Endothelial cell of umbilical vein (primary cell): ENCODE measurements around the gene SEH1L. TPM values are rescaled to one million over a fixed set of nuclear protein-coding genes. Genes with fewer than 3 reads are reported as not detected.

ENCODE experiments used
- BruUV-seq: library from RNA; stranded (reverse); fragments of 400-500 nt; replicated peaks from 2 replicates; lab custom pipeline; 2021; lab: Mats Ljungman, UMichigan
- CTCF ChIA-PET: fragments of 300-600, 350-600 bp; sonication (Branson Sonifier 250); formaldehyde crosslinking; loops from one replicate; lab custom pipeline; 2021; ENCODE audit warnings: antibody characterized with exemption, inconsistent platforms; lab: Charles Lee
- POLR2A ChIA-PET: fragments of 300-600, 350-600 bp; sonication (Branson Sonifier 250); formaldehyde crosslinking; loops from one replicate; lab custom pipeline; 2021; ENCODE audit warnings: antibody characterized with exemption, inconsistent platforms; lab: Charles Lee
- DNase-seq: peaks from one replicate; pipeline ENCODE4 v3.0.0-alpha.2; 2011; ENCODE audit warnings: low read depth, low spot score
- FAIRE-seq: peaks from 2 replicates; lab custom pipeline; 2011; peaks lifted over from hg19 to GRCh38; lab: Jason Lieb, UNC
- H2AFZ ChIP-seq: 2 replicates; pipeline ENCODE4 v1.6.0; 2012; ENCODE audit warnings: low read depth, low read length, control low read depth, inconsistent platforms
- H3K27ac ChIP-seq: 2 replicates; pipeline ENCODE4 v1.5.1; 2011; ENCODE audit warnings: low read depth, mild to moderate bottlenecking, control low read depth, low read length, moderate library complexity; ENCODE audit not compliant: insufficient read depth
- H3K27me3 ChIP-seq, 2 experiments: 2 replicates each; pipeline versions ENCODE4 v1.6.0 to v1.6.1; 2011; ENCODE audit warnings: low read length in 2 of 2, mixed read lengths in 1 of 2; ENCODE audit not compliant: control insufficient read depth in 2 of 2, insufficient read depth in 2 of 2
- H3K36me3 ChIP-seq, 2 experiments: 2 replicates in 1 of 2; 3 replicates in 1 of 2; pipeline ENCODE4 v1.5.1; 2011; ENCODE audit warnings: low read length in 2 of 2, mild to moderate bottlenecking in 1 of 2, moderate library complexity in 1 of 2; ENCODE audit not compliant: control insufficient read depth in 2 of 2, insufficient read depth in 2 of 2; ENCODE audit errors: extremely low read depth in 1 of 2
- H3K4me1 ChIP-seq: 3 replicates; pipeline ENCODE4 v1.5.1; 2011; ENCODE audit warnings: mild to moderate bottlenecking, low read length; ENCODE audit not compliant: control insufficient read depth, insufficient read depth; ENCODE audit errors: extremely low read depth
- H3K4me2 ChIP-seq: 2 replicates; pipeline ENCODE4 v1.6.1; 2011; ENCODE audit warnings: low read length, control low read depth, mixed read lengths; ENCODE audit not compliant: insufficient read depth
- H3K4me3 ChIP-seq, 3 experiments: fragments of 200-600 bp in 1 of 3; sonication (generic), shearing (Covaris generic) in 1 of 3; replicated peaks in 1 of 3; 2 replicates each; pipeline ENCODE4 v1.5.1; 2011 to 2016; ENCODE audit warnings: control low read depth in 3 of 3, low read length in 3 of 3, mild to moderate bottlenecking in 2 of 3, inconsistent platforms in 1 of 3, low read depth in 1 of 3, moderate library complexity in 1 of 3; ENCODE audit not compliant: insufficient read depth in 1 of 3
- H3K79me2 ChIP-seq: 2 replicates; pipeline ENCODE4 v1.6.0; 2012; ENCODE audit warnings: low read length, inconsistent platforms; ENCODE audit not compliant: control insufficient read depth, insufficient read depth
- H3K9ac ChIP-seq: replicated peaks from 2 replicates; pipeline ENCODE3; 2011; ENCODE audit warnings: low read length, control low read depth; ENCODE audit not compliant: insufficient read depth; ENCODE audit errors: extremely low read depth
- H3K9me1 ChIP-seq: replicated peaks from 3 replicates; pipeline ENCODE4 v1.6.0; 2011; ENCODE audit warnings: mild to moderate bottlenecking, low read length; ENCODE audit not compliant: control insufficient read depth, insufficient read depth; ENCODE audit errors: extremely low read depth
- H3K9me3 ChIP-seq: replicated peaks from 2 replicates; pipeline ENCODE4 v1.5.1; 2012; ENCODE audit warnings: low read length, inconsistent platforms; ENCODE audit not compliant: control insufficient read depth, insufficient read depth
- H4K20me1 ChIP-seq: replicated peaks from 2 replicates; pipeline ENCODE3; 2011; ENCODE audit warnings: mild to moderate bottlenecking, low read length; ENCODE audit not compliant: control insufficient read depth, insufficient read depth; ENCODE audit errors: extremely low read depth
- CTCF ChIP-seq, 2 donors: IDR thresholded peaks; 1 replicate in 1 of 2; 2 replicates in 1 of 2; pipeline ENCODE4 v1.5.1; 2011; ENCODE audit warnings: low read length in 2 of 2, mild to moderate bottlenecking in 2 of 2, moderate library complexity in 2 of 2, control low read depth in 1 of 2, inconsistent platforms in 1 of 2, low read depth in 1 of 2; ENCODE audit not compliant: insufficient read depth in 1 of 2; ENCODE audit errors: extremely low read depth in 1 of 2
- EZH2 ChIP-seq: IDR thresholded peaks from 2 replicates; pipeline ENCODE4 v1.6.1; 2012; ENCODE audit warnings: borderline replicate concordance, low read depth, mild to moderate bottlenecking, moderate library complexity, low read length, inconsistent platforms; ENCODE audit not compliant: severe bottlenecking
- FOS ChIP-seq: IDR thresholded peaks from 2 replicates; pipeline ENCODE4 v1.6.1; 2011; ENCODE audit warnings: mild to moderate bottlenecking, low read length, moderate library complexity, borderline replicate concordance; ENCODE audit not compliant: insufficient read depth
- GATA2 ChIP-seq: IDR thresholded peaks from 2 replicates; pipeline ENCODE4 v1.7.0; 2011; ENCODE audit warnings: low read depth, mild to moderate bottlenecking, moderate library complexity, mixed read lengths, low read length; ENCODE audit not compliant: insufficient read length, insufficient read depth
- JUN ChIP-seq: IDR thresholded peaks from 2 replicates; pipeline ENCODE4 v1.6.1; 2011; ENCODE audit warnings: borderline replicate concordance, low read depth; ENCODE audit not compliant: insufficient read length, insufficient read depth
- MAX ChIP-seq: IDR thresholded peaks from 2 replicates; pipeline ENCODE4 v1.6.1; 2011; ENCODE audit not compliant: insufficient read depth, insufficient read length
- MYC ChIP-seq: IDR thresholded peaks from one replicate; pipeline ENCODE4 v1.6.1; 2011; ENCODE audit warnings: mild to moderate bottlenecking, low read depth, low read length
- POLR2A ChIP-seq: IDR thresholded peaks from 2 replicates; pipeline ENCODE4 v1.6.1; 2012; ENCODE audit warnings: low read depth, mild to moderate bottlenecking, control low read depth, low read length
- POLR2AphosphoS5 ChIP-seq: IDR thresholded peaks from 2 replicates; pipeline ENCODE4 v1.6.1; 2012; ENCODE audit warnings: low read depth, mild to moderate bottlenecking, control low read depth, low read length, moderate library complexity; ENCODE audit not compliant: insufficient read depth
- dilution Hi-C: fragments of 300-500 bp; cut with MboI; formaldehyde crosslinking; loops from one replicate; pipeline ENCODE4 v1.15.0; 2019; ENCODE audit warnings: low sequenced_read_pairs; ENCODE audit not compliant: extremely low pct_ligation_motif_present
- intact Hi-C: fragments of 100-400 bp; cut with micrococcal nuclease; formaldehyde crosslinking; loops from one replicate; pipeline ENCODE4 v1.10.0; 2022
- polyA plus RNA-seq, 4 experiments: library from polyadenylated mRNA; depleted of rRNA in 3 of 4; stranded (reverse) in 3 of 4; unstranded in 1 of 4; fragments of >200 nt; gene quantifications; 2 replicates each; pipeline versions ENCODE4 v1.2.1 to v1.2.3, GENCODE V29; 2011 to 2012; ENCODE audit warnings: missing spikeins in 1 of 4
- total RNA-seq: library from RNA; stranded (reverse); gene quantifications from 2 replicates; pipeline ENCODE4 v1.2.3, GENCODE V29; 2021

Gene SEH1L
- total and polyA plus RNA-seq, 2 donors (not counting 3 experiments of a cell fraction or from before 2014, with no cell fraction given): 19.8 to 42.8 TPM

DNA sequence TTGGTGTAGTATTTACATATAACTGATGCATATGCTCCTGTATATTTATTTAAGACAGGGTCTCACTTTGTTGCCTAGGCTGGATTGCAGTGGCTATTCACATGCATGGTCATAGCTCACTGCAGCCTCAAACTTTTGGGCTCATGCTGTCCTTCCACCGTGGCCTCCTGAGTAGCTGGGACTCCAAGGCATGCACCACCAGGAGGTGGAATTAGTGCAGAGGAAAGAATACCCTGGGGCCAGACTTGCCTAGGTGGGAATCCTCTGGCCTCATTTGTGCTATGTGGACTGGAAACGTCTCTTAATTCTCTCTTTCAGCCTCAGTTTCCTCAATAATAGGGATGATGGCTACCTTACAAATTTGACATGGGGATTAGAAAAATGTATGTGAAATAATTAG is 45.6 kb downstream of the SEH1L start:
- Histone ChIP-seq H3K4me1 (peaks cover 20% of the 10 kb centered on the region), H3K9ac (no peak overlapping the region), H3K4me3 (no peak overlapping the region), H3K27me3 (no peaks in the 10 kb centered on the region), H4K20me1 (no peaks in the 10 kb centered on the region), H3K27ac (no peak overlapping the region), H3K9me3 (no peaks in the 10 kb centered on the region), H3K9me1 (no peaks in the 10 kb centered on the region), H2AFZ (no peak overlapping the region), H3K79me2 (peaks cover 68% of the 10 kb centered on the region), H3K36me3 (no peaks in the 10 kb centered on the region), H3K4me2 (peak overlapping the region; percentile 32)
- ChIA-PET POLR2A (no interaction called here), CTCF (no interaction called here)
- no peak for TF ChIP-seq MYC
- FAIRE-seq (no peak), DNase-seq (no peak)
- dilution Hi-C loops (no loop called here), intact Hi-C loops (no loop called here)
- no TSS peak for BruUV-seq

DNA sequence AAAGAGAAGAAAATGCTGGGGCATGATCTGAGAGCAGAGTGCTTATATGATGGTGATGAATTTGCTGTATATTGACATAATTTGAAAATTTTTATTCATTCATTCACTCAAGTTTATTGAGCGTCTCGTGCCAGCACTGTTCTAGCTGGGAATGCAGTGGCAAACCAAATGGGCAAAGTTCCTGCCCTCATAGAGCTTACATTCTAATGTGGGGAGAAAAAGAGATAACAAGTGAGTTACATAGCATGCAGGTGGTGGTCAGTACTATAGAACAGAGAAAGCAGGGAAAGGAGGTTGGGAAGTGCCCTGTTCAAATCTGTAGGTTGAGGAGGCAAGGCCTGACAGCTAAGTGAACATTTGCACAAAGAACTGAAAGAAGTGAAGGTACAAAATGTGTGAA is 47.6 kb downstream of the SEH1L start:
- no peak for TF ChIP-seq JUN
- no peak for TF ChIP-seq EZH2
- no peak for TF ChIP-seq GATA2
- TF ChIP-seq MAX: no peak
- no peak for TF ChIP-seq MYC
- no peak for TF ChIP-seq POLR2A
- no peak for TF ChIP-seq CTCF (IDR thresholded peaks at IDR 0.05; ENCODE audit: extremely low read depth in 1 of 2, insufficient read depth in 1 of 2, low read depth in 1 of 2, low read length in 2 of 2)
- TF ChIP-seq POLR2AphosphoS5: no peak
- no peak for TF ChIP-seq FOS
- Histone ChIP-seq H4K20me1 (no peaks in the 10 kb centered on the region), H3K4me1 (peaks cover 15% of the 10 kb centered on the region), H3K9ac (no peak overlapping the region), H3K36me3 (no peaks in the 10 kb centered on the region), H3K4me2 (no peak overlapping the region), H3K9me3 (no peaks in the 10 kb centered on the region), H3K27ac (no peak overlapping the region), H2AFZ (no peak overlapping the region), H3K4me3 (no peak overlapping the region), H3K27me3 (no peaks in the 10 kb centered on the region), H3K79me2 (peaks cover 84% of the 10 kb centered on the region), H3K9me1 (no peaks in the 10 kb centered on the region)
- no peak for DNase-seq
- intact Hi-C loops (no loop called here), dilution Hi-C loops (no loop called here)
- FAIRE-seq: no peak
- ChIA-PET POLR2A (interaction anchor here (0.7 kb wide), 1 partner anchor 154 kb away, joined by 5 read pairs; no protein-coding TSS in a partner anchor), CTCF (interaction anchor here (0.7 kb wide), 1 partner anchor 265 kb away, joined by 3 read pairs; no protein-coding TSS in a partner anchor)
- BruUV-seq: no TSS peak
